RWPE1 (cell line): Measurements from ENCODE around the gene CDC7.
"Not testable (repeated sequence)": the region's sequence is repeated elsewhere in the genome, so short reads cannot be mapped to it uniquely, and the experiment has no call there.

Source experiments
- CTCF ChIA-PET: fragments of 350-600 bp; sonication (Branson Sonifier 250); formaldehyde crosslinking; extraction: SDS; loops from one replicate; lab custom pipeline; 2021; lab: Yijun Ruan, JAX
- POLR2A ChIA-PET: fragments of 400-600 bp; formaldehyde crosslinking; extraction: SDS; loops from one replicate; lab custom pipeline; 2020; ENCODE audit warnings: antibody characterized with exemption; ENCODE audit not compliant: low non-redundant PET; lab: Yijun Ruan, JAX
- DNase-seq: peaks from one replicate; pipeline ENCODE4 v3.0.0; 2012; ENCODE audit warnings: low spot score
- H3K27ac ChIP-seq: fragments of 450-650 bp; 2 replicates; pipeline ENCODE4 v1.5.1; 2017
- CTCF ChIP-seq: fragments of 450-650 bp; conservative IDR thresholded peaks from 2 replicates; pipeline ENCODE4 v1.5.1; 2017; ENCODE audit warnings: low read depth, mild to moderate bottlenecking

The CDC7 gene

GRCh38 chr1:91507328-91507727 is 6.7 kb downstream of the CDC7 start:
- CTCF ChIA-PET: interaction anchor here (0.6 kb wide), 2 partner anchors 592 to 1003 kb away, joined by 4 to 5 read pairs; no protein-coding TSS in a partner anchor
- DNase-seq: no peak
- no peak for TF ChIP-seq CTCF
- POLR2A ChIA-PET: no interaction called here
- H3K27ac ChIP-seq: no peak overlapping the region

- H3K27ac ChIP-seq: no peak overlapping the region
- no peak for TF ChIP-seq CTCF
- no peak for DNase-seq
- ChIA-PET CTCF (no interaction called here), POLR2A (no interaction called here)
Observed at GRCh38 chr1:91510754-91511153, 10.1 kb downstream of the CDC7 start.

GRCh38 chr1:91511386-91511785 is 10.7 kb downstream of the CDC7 start:
- ChIA-PET CTCF (interaction anchor here (0.7 to 1.8 kb wide), 2 partner anchors 10 to 49 kb away, joined by 4 to 15 read pairs; no protein-coding TSS in a partner anchor), POLR2A (no interaction called here)
- H3K27ac ChIP-seq: no peak overlapping the region
- TF ChIP-seq CTCF: peak; percentile 75
- DNase-seq: peak; percentile 13

GRCh38 chr1:91513160-91513559 is 12.5 kb downstream of the CDC7 start:
- H3K27ac ChIP-seq: no peak overlapping the region
- ChIA-PET CTCF (interaction anchor here (0.6 to 1.8 kb wide), 4 partner anchors 11 to 1508 kb away, joined by 3 to 15 read pairs (median 4); no protein-coding TSS in a partner anchor), POLR2A (interaction anchor here (0.5 kb wide), 1 partner anchor 367 kb away, joined by 3 read pairs; no protein-coding TSS in a partner anchor)
- DNase-seq: no peak
- TF ChIP-seq CTCF: peak; percentile 28; the same call in 1 of the 2 replicates

GRCh38 chr1:91513706-91514105 is 13.1 kb downstream of the CDC7 start:
- POLR2A ChIA-PET: no interaction called here

GRCh38 chr1:91515994-91516393 is 15.3 kb downstream of the CDC7 start:
- TF ChIP-seq CTCF: no peak
- ChIA-PET CTCF (interaction anchor here (0.6 kb wide), 1 partner anchor 1607 kb away, joined by 3 read pairs; no protein-coding TSS in a partner anchor), POLR2A (no interaction called here)
- H3K27ac ChIP-seq: no peak overlapping the region
- DNase-seq: no peak

More at GRCh38 chr1:91513706-91514105, 13.1 kb downstream of the CDC7 start:
- CTCF ChIA-PET: no interaction called here
- no peak overlapping the region for H3K27ac ChIP-seq
- no peak for DNase-seq
- no peak for TF ChIP-seq CTCF

- CTCF ChIA-PET: interaction anchor here (0.6 kb wide), 1 partner anchor 1608 kb away, joined by 3 read pairs; no protein-coding TSS in a partner anchor
- POLR2A ChIA-PET, DNase-seq, H3K27ac ChIP-seq: not testable (repeated sequence)
Observed at GRCh38 chr1:91516605-91517004, 16.0 kb downstream of the CDC7 start.

- not testable (repeated sequence) for DNase-seq, H3K27ac ChIP-seq
- ChIA-PET CTCF (interaction anchor here (0.7 kb wide), 1 partner anchor 492 kb away, joined by 10 read pairs; no protein-coding TSS in a partner anchor), POLR2A (interaction anchor here (0.6 kb wide), 1 partner anchor 19 kb away, joined by 4 read pairs; no protein-coding TSS in a partner anchor)
Observed at GRCh38 chr1:91519167-91519566, 18.5 kb downstream of the CDC7 start.
